PC-3 (cell line): ENCODE results near the gene PTGES. TPM values are rescaled to one million over a fixed set of nuclear protein-coding genes. Genes with fewer than 3 reads are reported as not detected.

ENCODE experiments used
- ATAC-seq: fragments of 200-7000 bp; cut with Tn5 transposase; 2 replicates; pipeline ENCODE4 v1.9.1; 2020; ENCODE audit warnings: mild to moderate bottlenecking, moderate library complexity
- BruUV-seq: library from RNA; stranded (reverse); fragments of 400-500 nt; replicated peaks from 2 replicates; lab custom pipeline; 2021; lab: Mats Ljungman, UMichigan
- CTCF ChIA-PET: fragments of 300-600 bp; sonication (Branson Sonifier 250); formaldehyde crosslinking; loops from one replicate; lab custom pipeline; 2022; ENCODE audit warnings: antibody characterized with exemption; lab: Charles Lee
- POLR2A ChIA-PET: fragments of 300-600 bp; sonication (Branson Sonifier 250); formaldehyde crosslinking; loops from one replicate; lab custom pipeline; 2022; ENCODE audit warnings: antibody characterized with exemption; ENCODE audit not compliant: unreplicated experiment; lab: Charles Lee
- DNase-seq: peaks from one replicate; pipeline ENCODE4 v3.0.0-alpha.2; 2015
- H2AFZ ChIP-seq: fragments of 300-600 bp; sonication (generic); 2 replicates; pipeline ENCODE4 v1.6.0; 2016; ENCODE audit warnings: antibody characterized with exemption, low read length
- H3F3A ChIP-seq: fragments of 300-600 bp; sonication (generic); one replicate; pipeline ENCODE4 v1.6.0; 2017; ENCODE audit warnings: antibody characterized with exemption, low read length, control low read depth, mild to moderate bottlenecking; ENCODE audit not compliant: unreplicated experiment
- H3K27ac ChIP-seq: fragments of 300-600 bp; sonication (generic); 2 replicates; pipeline ENCODE4 v1.5.1; 2016; ENCODE audit warnings: mild to moderate bottlenecking, low read length
- H3K27me3 ChIP-seq: fragments of 300-600 bp; sonication (generic); 2 replicates; pipeline ENCODE4 v1.6.1; 2016; ENCODE audit warnings: low read length, mixed read lengths
- H3K36me3 ChIP-seq: fragments of 300-600 bp; sonication (generic); 2 replicates; pipeline ENCODE4 v1.6.1; 2016; ENCODE audit warnings: low read depth, mixed run types, low read length, mixed read lengths
- H3K4me1 ChIP-seq: fragments of 300-600 bp; sonication (generic); 2 replicates; pipeline ENCODE4 v1.5.1; 2016; ENCODE audit warnings: low read length; ENCODE audit not compliant: insufficient read depth
- H3K4me2 ChIP-seq: fragments of 300-600 bp; sonication (generic); 2 replicates; pipeline ENCODE4 v1.6.0; 2016; ENCODE audit warnings: low read length
- H3K4me3 ChIP-seq: fragments of 300-600 bp; sonication (generic); 2 replicates; pipeline ENCODE4 v1.5.1; 2016; ENCODE audit warnings: mild to moderate bottlenecking, low read length, mixed read lengths
- H3K79me2 ChIP-seq: fragments of 300-600 bp; sonication (generic); 2 replicates; pipeline ENCODE4 v1.6.1; 2017; ENCODE audit warnings: low read length, mixed read lengths
- H3K9ac ChIP-seq: fragments of 300-600 bp; sonication (generic); 2 replicates; pipeline ENCODE4 v1.6.0; 2016; ENCODE audit warnings: mild to moderate bottlenecking, low read length
- H3K9me2 ChIP-seq: fragments of 300-600 bp; sonication (generic); replicated peaks from 2 replicates; pipeline ENCODE4 v1.6.1; 2016; ENCODE audit warnings: mixed run types, low read length, mixed read lengths
- H3K9me3 ChIP-seq: fragments of 300-600 bp; sonication (generic); 2 replicates; pipeline ENCODE4 v1.6.1; 2016; ENCODE audit warnings: low read length, mixed read lengths
- H4K20me1 ChIP-seq: fragments of 300-600 bp; sonication (generic); 2 replicates; pipeline ENCODE4 v1.6.1; 2016; ENCODE audit warnings: low read length, mixed read lengths
- EZH2 ChIP-seq: fragments of 300-600 bp; sonication (generic); IDR thresholded peaks from one replicate; pipeline ENCODE4 v1.6.1; 2017; ENCODE audit warnings: antibody characterized with exemption, mild to moderate bottlenecking, low read length; ENCODE audit not compliant: unreplicated experiment
- EZH2phosphoT487 ChIP-seq: fragments of 300-600 bp; sonication (generic); IDR thresholded peaks from 2 replicates; pipeline ENCODE4 v1.6.1; 2018; ENCODE audit warnings: mild to moderate bottlenecking, antibody characterized with exemption, low read length, borderline replicate concordance
- intact Hi-C: fragments of 100-400 bp; cut with micrococcal nuclease; formaldehyde crosslinking; loops from 2 replicates; pipeline ENCODE4 v1.9.0; 2023
- total RNA-seq: library from RNA; depleted of rRNA; stranded (reverse); fragments of >200 nt; gene quantifications from 2 replicates; pipeline ENCODE4 v1.2.3, GENCODE V29; 2014
- TF ChIP-seq, protein P1 (sequence below): fragments of 300-600 bp; sonication (generic); conservative IDR thresholded peaks from 2 replicates; pipeline ENCODE4 v1.5.1; 2017; ENCODE audit warnings: antibody characterized with exemption, low read depth, mild to moderate bottlenecking, low read length

PTGES gene
- total RNA-seq, 1 experiment from 2014 or later, result 21.0 TPM

DNA sequence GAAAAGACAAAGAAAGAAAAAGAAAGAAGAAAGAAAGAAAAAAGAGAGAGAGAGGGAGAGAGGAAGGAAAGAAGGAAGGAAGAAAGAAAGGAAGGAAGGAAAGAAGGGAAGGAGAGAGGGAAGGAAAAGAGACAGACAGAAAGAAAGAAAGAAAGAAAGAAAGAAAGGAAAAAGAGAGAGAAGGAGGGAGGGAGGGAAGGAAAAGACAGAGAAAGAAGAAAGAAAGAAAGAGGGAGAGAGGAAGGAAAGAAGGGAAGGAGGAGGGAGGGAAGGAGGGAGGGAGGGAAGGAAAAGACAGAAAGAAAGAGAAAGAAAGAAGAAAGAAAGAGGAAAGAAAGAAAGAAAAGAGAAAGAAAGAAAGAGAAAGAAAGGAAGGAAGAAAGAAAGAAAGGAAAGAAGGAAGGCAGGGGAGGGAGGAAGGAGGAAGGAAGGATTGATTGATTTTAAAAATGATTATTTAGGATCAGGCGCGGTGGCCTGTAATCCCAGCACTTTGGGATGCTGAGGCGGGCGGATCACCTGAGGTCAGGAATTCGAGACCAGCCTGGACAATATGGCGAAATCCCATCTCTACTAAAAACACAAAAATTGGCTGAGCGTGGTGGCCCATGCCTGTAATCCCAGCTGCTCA lies 26.8 kb upstream of the PTGES start:
- Histone ChIP-seq H3F3A (no peaks in the 10 kb centered on the region), H4K20me1 (no peaks in the 10 kb centered on the region), H3K4me2 (no peak overlapping the region), H3K9me3 (no peaks in the 10 kb centered on the region), H3K36me3 (no peaks in the 10 kb centered on the region), H3K4me3 (no peak overlapping the region), H2AFZ (no peak overlapping the region), H3K27me3 (no peaks in the 10 kb centered on the region), H3K79me2 (no peaks in the 10 kb centered on the region), H3K9me2 (no peaks in the 10 kb centered on the region), H3K27ac (no peak overlapping the region), H3K9ac (no peak overlapping the region), H3K4me1 (peaks cover 20% of the 10 kb centered on the region)
- POLR2A ChIA-PET, result no interaction called here
- DNase-seq (no peak), ATAC-seq (no peak)
- TF ChIP-seq EZH2phosphoT487, result no peak
- TF ChIP-seq, protein P1, sequence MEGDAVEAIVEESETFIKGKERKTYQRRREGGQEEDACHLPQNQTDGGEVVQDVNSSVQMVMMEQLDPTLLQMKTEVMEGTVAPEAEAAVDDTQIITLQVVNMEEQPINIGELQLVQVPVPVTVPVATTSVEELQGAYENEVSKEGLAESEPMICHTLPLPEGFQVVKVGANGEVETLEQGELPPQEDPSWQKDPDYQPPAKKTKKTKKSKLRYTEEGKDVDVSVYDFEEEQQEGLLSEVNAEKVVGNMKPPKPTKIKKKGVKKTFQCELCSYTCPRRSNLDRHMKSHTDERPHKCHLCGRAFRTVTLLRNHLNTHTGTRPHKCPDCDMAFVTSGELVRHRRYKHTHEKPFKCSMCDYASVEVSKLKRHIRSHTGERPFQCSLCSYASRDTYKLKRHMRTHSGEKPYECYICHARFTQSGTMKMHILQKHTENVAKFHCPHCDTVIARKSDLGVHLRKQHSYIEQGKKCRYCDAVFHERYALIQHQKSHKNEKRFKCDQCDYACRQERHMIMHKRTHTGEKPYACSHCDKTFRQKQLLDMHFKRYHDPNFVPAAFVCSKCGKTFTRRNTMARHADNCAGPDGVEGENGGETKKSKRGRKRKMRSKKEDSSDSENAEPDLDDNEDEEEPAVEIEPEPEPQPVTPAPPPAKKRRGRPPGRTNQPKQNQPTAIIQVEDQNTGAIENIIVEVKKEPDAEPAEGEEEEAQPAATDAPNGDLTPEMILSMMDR, result no peak
- no peak for TF ChIP-seq EZH2
- CTCF ChIA-PET, result no interaction called here
- BruUV-seq, result no TSS peak
- intact Hi-C loops, result no loop called here

DNA sequence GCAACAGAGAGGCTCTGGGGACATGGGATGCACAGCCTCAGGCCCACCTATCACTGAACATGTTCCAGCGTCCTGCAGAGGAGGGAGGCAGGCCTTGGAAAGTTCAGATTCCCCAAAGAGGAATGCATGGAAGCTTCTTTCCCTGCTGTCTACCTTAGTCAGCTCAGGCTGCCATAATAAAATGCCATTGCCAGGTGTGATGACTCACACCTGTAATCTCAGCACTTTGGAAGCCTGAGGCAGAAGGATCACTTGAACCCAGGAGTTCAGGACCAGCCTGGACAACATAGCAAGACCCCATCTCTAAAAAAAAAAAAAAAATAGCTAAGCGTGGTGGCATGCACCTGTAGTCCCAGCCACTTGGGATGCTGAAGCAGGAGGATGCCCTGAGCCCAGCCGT lies 25.6 kb upstream of the PTGES start:
- H4K20me1 ChIP-seq, result no peaks in the 10 kb centered on the region
- ChIA-PET POLR2A (no interaction called here), CTCF (no interaction called here)
- H3K36me3 ChIP-seq, result no peaks in the 10 kb centered on the region
- no peak overlapping the region for H3K4me3 ChIP-seq
- H3F3A ChIP-seq, result no peaks in the 10 kb centered on the region
- no peaks in the 10 kb centered on the region for H3K9me2 ChIP-seq
- H3K27ac ChIP-seq, result peak overlapping the region; percentile 97
- ATAC-seq (no peak), DNase-seq (peak; percentile 54)
- no peaks in the 10 kb centered on the region for H3K79me2 ChIP-seq
- no peak for TF ChIP-seq EZH2
- TF ChIP-seq EZH2phosphoT487, result no peak
- TF ChIP-seq, protein P1, result no peak
- BruUV-seq, result no TSS peak
- H3K9ac ChIP-seq, result no peak overlapping the region; the same call in 1 of the 2 replicates
- H3K27me3 ChIP-seq, result no peaks in the 10 kb centered on the region
- no peak overlapping the region for H3K4me2 ChIP-seq
- H3K4me1 ChIP-seq, result peaks cover 28% of the 10 kb centered on the region
- intact Hi-C loops, result no loop called here
- no peak overlapping the region for H2AFZ ChIP-seq
- H3K9me3 ChIP-seq, result no peaks in the 10 kb centered on the region

DNA sequence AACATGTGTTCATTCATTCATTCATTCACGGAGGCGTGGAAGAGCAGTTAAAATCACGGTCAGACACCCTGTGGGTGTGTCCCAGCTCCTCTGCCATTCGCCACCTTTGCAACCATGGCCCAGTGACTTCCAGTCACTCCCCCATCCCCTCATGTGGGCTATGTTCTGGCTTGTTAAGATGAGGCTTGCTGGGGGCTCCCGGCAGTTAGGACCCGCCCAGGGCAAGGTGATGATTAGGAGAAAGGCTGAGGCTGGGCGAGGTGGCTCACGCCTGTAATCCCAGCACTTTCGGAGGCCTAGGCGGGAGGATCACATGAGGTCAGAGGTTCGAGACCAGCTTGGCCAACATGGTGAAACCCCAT lies 24.9 kb upstream of the PTGES start:
- CTCF ChIA-PET, result interaction anchor here (1.0 kb wide), 1 partner anchor 40 kb away, joined by 5 read pairs; no protein-coding TSS in a partner anchor
- Histone ChIP-seq H3K9me3 (no peaks in the 10 kb centered on the region), H2AFZ (no peak overlapping the region), H3K36me3 (no peaks in the 10 kb centered on the region), H3K9me2 (no peaks in the 10 kb centered on the region), H3K4me2 (peak overlapping the region; percentile 50), H3F3A (no peaks in the 10 kb centered on the region), H3K27me3 (no peaks in the 10 kb centered on the region), H3K4me3 (0 out of 2 replicates have a peak overlapping the region, but pooled peaks have one; percentile 29), H3K4me1 (peaks cover 33% of the 10 kb centered on the region), H4K20me1 (no peaks in the 10 kb centered on the region), H3K79me2 (no peaks in the 10 kb centered on the region), H3K9ac (peak overlapping the region; percentile 80), H3K27ac (peak overlapping the region; percentile 97)
- ATAC-seq (no peak), DNase-seq (no peak)
- intact Hi-C loops, result no loop called here
- POLR2A ChIA-PET, result no interaction called here
- BruUV-seq, result no TSS peak
- TF ChIP-seq EZH2 (no peak), EZH2phosphoT487 (no peak)
- TF ChIP-seq, protein P1, result no peak
